HFFc6 (cell line): ENCODE measurements around the gene SLC22A3. TPM values are rescaled to one million over a fixed set of nuclear protein-coding genes. Genes with fewer than 3 reads are reported as not detected.

Experiments
- DNase-seq: peaks from one replicate; pipeline ENCODE4 v3.0.0-alpha.2; 2018
- H3K27ac Mint-ChIP-seq: 2 replicates; pipeline ENCODE4 v1.8.0; 2020; ENCODE audit warnings: mild to moderate bottlenecking, mixed read lengths
- H3K27me3 Mint-ChIP-seq: 2 replicates; pipeline ENCODE4 v1.8.0; 2021; ENCODE audit warnings: mild to moderate bottlenecking, moderate library complexity, mixed read lengths; ENCODE audit not compliant: insufficient read depth
- H3K36me3 Mint-ChIP-seq: 2 replicates; pipeline ENCODE4 v1.8.0; 2021; ENCODE audit warnings: low read depth, mixed read lengths
- H3K4me1 Mint-ChIP-seq: 2 replicates; pipeline ENCODE4 v1.8.0; 2020; ENCODE audit warnings: low read depth, mixed read lengths
- H3K4me3 Mint-ChIP-seq: 2 replicates; pipeline ENCODE4 v1.8.0; 2020; ENCODE audit warnings: mild to moderate bottlenecking, moderate library complexity, mixed read lengths
- H3K9me3 Mint-ChIP-seq: 2 replicates; pipeline ENCODE4 v1.8.0; 2020; ENCODE audit warnings: mild to moderate bottlenecking, mixed read lengths
- total RNA-seq, 6 experiments: library from RNA; stranded (reverse); fragmentation: NEBNext Ultra II Directional; extraction: Animal tissue kit (Norgen Biotek cat#: 25700); gene quantifications; 2 replicates in 1 of 6; 3 replicates in 5 of 6; pipeline ENCODE4 v1.2.3, GENCODE V29; 2021
- TF ChIP-seq, protein P1 (sequence below): fragments of 200-600 bp; sonication (generic); IDR thresholded peaks from 2 replicates; pipeline ENCODE4 v1.5.0; 2021; ENCODE audit warnings: antibody characterized with exemption, mild to moderate bottlenecking

SLC22A3 gene
- total RNA-seq, 6 experiments from 2014 or later, result not detected

DNA sequence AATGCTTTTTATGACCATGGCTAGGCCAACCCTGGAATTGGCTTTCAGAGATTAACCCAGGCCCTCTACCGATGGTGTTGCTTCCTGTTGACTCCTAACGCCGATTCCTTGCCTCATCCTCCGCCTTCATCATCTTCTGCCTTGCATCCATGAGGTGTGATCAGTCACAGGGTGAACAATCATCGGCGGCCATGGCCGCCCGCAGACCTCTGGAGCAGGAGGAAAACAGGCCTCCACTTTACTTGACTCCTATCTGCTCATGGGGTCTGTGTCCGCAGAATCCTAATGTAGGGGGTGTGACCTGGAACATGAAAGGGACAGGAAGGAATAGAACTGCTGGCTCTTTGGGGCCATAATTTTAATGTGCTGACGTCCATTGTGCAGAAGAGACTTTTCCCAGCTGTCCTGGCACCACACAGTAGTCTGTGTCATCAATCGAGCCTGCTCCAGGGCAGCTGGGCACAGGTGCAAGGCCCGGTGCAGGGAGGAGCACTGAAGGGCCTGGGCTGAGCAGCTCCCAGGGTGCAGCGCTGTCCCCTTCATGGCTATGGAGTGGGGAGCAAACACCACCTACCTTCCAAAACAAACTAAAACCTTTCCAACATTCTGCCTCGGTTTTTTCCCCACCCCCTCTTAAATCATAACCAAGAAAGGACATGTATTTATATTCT is 8.0 kb downstream of the SLC22A3 start:
- Mint-ChIP-seq H3K36me3 (no peaks in the 10 kb centered on the region), H3K9me3 (peaks cover 10% of the 10 kb centered on the region), H3K4me1 (no peaks in the 10 kb centered on the region), H3K4me3 (no peak overlapping the region), H3K27me3 (no peaks in the 10 kb centered on the region), H3K27ac (no peak overlapping the region)
- no peak for DNase-seq
- TF ChIP-seq, protein P1, sequence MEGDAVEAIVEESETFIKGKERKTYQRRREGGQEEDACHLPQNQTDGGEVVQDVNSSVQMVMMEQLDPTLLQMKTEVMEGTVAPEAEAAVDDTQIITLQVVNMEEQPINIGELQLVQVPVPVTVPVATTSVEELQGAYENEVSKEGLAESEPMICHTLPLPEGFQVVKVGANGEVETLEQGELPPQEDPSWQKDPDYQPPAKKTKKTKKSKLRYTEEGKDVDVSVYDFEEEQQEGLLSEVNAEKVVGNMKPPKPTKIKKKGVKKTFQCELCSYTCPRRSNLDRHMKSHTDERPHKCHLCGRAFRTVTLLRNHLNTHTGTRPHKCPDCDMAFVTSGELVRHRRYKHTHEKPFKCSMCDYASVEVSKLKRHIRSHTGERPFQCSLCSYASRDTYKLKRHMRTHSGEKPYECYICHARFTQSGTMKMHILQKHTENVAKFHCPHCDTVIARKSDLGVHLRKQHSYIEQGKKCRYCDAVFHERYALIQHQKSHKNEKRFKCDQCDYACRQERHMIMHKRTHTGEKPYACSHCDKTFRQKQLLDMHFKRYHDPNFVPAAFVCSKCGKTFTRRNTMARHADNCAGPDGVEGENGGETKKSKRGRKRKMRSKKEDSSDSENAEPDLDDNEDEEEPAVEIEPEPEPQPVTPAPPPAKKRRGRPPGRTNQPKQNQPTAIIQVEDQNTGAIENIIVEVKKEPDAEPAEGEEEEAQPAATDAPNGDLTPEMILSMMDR, result no peak

DNA sequence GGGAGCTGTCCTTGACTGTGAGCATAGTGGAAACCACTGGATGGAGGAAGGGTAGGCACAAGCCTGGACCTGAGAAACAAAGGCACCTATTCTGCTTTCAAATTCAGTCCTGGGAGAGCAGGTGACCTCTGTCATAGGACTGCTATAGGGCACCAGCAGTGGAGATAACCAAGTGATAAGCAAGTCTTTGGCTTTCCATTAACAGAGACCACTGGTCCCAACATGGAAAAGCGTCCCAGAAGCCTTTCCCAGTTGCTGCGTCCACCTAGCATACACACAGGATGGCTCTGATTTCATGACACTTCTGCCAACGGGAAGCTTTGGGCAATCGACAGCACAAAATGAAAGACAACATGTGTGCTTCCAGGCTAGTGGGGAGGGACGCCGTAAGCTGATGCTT is 8.9 kb downstream of the SLC22A3 start:
- Mint-ChIP-seq H3K4me1 (no peaks in the 10 kb centered on the region), H3K36me3 (no peaks in the 10 kb centered on the region), H3K4me3 (no peak overlapping the region), H3K27me3 (no peaks in the 10 kb centered on the region), H3K9me3 (peaks cover 10% of the 10 kb centered on the region), H3K27ac (no peak overlapping the region)
- DNase-seq, result no peak
- TF ChIP-seq, protein P1, result no peak

DNA sequence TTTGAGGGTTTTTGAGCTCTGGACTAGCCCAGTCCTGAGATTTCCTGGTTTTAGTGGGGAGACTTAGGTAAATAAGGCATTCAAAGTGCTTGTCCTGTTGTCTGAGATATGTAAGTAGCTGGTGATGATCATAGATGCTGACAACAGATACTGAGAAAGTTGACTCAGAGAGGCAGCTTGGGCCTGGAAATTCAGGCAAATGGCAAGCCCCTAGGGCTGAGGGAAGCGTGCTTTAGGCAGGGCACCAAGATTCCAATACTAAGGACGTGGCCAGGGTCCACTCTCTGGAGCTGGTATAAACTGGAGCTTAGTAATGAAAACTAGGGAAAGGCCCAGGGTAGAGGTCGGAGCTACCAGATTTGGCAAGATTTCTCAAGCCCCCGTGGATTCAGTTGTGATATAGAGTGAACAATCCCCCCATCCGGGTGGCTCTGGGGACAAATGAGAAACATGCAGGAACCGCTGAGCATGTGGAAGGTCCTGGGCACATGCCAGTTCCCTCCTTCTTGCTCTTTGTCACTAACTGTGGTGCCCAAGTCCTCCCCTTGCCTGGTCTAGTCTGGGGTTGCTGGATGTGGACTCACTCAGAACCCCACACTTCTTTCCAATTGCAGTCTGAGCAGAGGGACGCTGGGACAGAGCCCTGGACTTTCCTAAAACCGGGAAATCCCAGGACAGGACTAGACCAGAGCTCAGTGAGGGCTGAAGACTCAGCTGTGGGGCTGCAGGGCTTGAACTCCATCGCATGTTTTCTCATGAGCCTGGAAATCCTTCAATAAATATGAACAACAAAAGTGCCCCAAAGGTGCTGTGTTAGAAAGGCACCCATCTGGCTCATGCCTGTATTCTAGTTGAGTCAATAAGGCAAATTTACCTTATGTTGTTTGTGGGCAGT is 10.3 kb downstream of the SLC22A3 start:
- TF ChIP-seq, protein P1, result no peak

DNA sequence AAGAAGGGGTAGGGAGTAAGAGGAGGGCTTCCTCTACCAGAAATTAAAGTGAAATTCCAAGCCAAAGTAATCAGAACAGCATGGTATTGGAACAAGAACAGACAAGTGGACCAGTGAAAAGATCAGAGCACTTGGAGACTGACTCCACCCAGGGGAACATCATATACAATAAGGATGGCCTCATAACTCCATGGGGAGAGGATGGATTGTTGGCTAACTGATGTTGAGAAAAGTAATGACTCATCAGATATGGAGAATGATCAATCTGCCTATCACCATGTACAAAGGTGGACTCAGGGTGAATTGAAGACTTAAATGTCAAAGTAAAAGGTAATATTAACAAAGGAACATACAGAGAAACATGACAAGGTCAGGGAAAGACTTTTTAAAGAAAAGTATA is 12.8 kb downstream of the SLC22A3 start:
- TF ChIP-seq, protein P1, result no peak
- no peak overlapping the region for H3K27ac Mint-ChIP-seq
- H3K4me1 Mint-ChIP-seq, result no peaks in the 10 kb centered on the region
- no peaks in the 10 kb centered on the region for H3K27me3 Mint-ChIP-seq
- H3K36me3 Mint-ChIP-seq, result no peaks in the 10 kb centered on the region
- no peak for DNase-seq
- peaks cover 19% of the 10 kb centered on the region for H3K9me3 Mint-ChIP-seq
- no peak overlapping the region for H3K4me3 Mint-ChIP-seq

More for the DNA sequence above, 10.3 kb downstream of the SLC22A3 start:
- Mint-ChIP-seq H3K27me3 (no peaks in the 10 kb centered on the region), H3K27ac (no peak overlapping the region), H3K4me1 (no peaks in the 10 kb centered on the region), H3K4me3 (no peak overlapping the region), H3K9me3 (peaks cover 10% of the 10 kb centered on the region), H3K36me3 (no peaks in the 10 kb centered on the region)
- DNase-seq, result no peak

DNA sequence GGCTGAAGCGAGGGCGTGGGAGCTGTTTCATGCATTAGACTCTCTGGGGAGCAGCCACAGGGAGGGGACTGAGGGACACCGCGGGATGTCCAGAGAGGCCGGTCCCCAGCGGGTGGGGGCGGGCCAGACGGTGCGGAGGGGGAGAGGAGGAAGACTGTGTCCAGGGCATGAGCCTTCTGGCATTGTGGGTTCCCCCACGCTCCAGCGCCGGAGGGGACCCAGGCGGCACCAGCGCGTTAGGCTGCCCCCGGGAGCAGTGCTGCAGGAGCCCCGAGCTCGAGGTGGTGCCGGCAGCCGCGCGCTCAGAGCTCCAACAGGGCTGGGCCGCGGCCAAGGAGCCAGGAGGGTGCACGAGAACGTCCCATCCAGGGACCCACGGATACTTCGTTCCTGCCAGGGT is 14.4 kb downstream of the SLC22A3 start:
- TF ChIP-seq, protein P1, result no peak
- no peaks in the 10 kb centered on the region for H3K36me3 Mint-ChIP-seq
- DNase-seq, result no peak
- peaks cover 21% of the 10 kb centered on the region for H3K9me3 Mint-ChIP-seq
- no peak overlapping the region for H3K4me3 Mint-ChIP-seq
- no peaks in the 10 kb centered on the region for H3K4me1 Mint-ChIP-seq
- no peaks in the 10 kb centered on the region; the same call in 1 of the 2 replicates for H3K27me3 Mint-ChIP-seq
- no peak overlapping the region for H3K27ac Mint-ChIP-seq
